HEK293T (cell line): Measurements from ENCODE around the gene ZNF331.

Experiments
- ARNT ChIP-seq: fragments of 450-650 bp; IDR thresholded peaks from 2 replicates; pipeline ENCODE4 v1.6.1; 2017; ENCODE audit warnings: mild to moderate bottlenecking
- BHLHE40 ChIP-seq: fragments of 450-650 bp; IDR thresholded peaks from 2 replicates; pipeline ENCODE4 v1.6.1; 2016; ENCODE audit warnings: mild to moderate bottlenecking, moderate library complexity, borderline replicate concordance
- FOXK2 ChIP-seq: fragments of 450-650 bp; IDR thresholded peaks from 2 replicates; pipeline ENCODE4 v1.6.1; 2016; ENCODE audit warnings: mild to moderate bottlenecking
- SP1 ChIP-seq: fragments of 450-650 bp; IDR thresholded peaks from 2 replicates; pipeline ENCODE4 v1.6.1; 2017
- ZNF384 ChIP-seq: fragments of 450-650 bp; IDR thresholded peaks from 2 replicates; pipeline ENCODE4 v1.6.1; 2016

DNA sequence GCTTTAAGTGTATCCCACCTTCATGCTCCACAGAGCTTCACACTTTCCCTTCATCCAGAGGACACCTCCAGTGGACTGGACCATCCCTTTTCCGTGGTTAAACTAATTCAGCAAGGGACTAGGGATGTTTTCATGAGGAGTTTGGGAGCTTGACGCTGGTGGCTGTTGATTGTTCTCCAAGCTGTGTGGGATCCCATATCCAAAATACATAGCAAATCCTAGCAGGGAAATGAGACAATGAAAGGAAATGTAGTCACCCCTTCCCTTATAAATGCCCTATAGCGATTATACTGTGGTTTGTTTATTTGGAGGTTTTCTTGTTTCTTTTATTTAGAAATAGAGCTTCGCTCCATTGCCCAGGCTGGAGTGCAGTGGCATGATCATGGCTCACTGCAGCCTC, 62.3 kb downstream of the ZNF331 start:
- TF ChIP-seq ZNF384 (no peak), BHLHE40 (no peak), ARNT (no peak), FOXK2 (no peak), SP1 (no peak)
